HFF-Myc (cell line): ENCODE results near the gene ZC3H12A.

Experiments
- DNase-seq: peaks from one replicate; pipeline ENCODE4 v3.0.0-alpha.2; 2011; ENCODE audit warnings: low read depth; ENCODE audit errors: extremely low read depth
- H3K4me3 ChIP-seq: replicated peaks from 2 replicates; pipeline ENCODE4 v1.5.1; 2011; ENCODE audit warnings: low read depth, mild to moderate bottlenecking, control low read depth, low read length
- CTCF ChIP-seq: IDR thresholded peaks from 2 replicates; pipeline ENCODE4 v1.5.1; 2012; ENCODE audit warnings: mild to moderate bottlenecking, low read depth, low read length, control low read depth; ENCODE audit errors: missing control alignments

ZC3H12A gene

GRCh38 chr1:37485902-37486679 lies 11.7 kb downstream of the ZC3H12A start:
- TF ChIP-seq CTCF, result no peak
- H3K4me3 ChIP-seq, result no peak overlapping the region
- no peak for DNase-seq

GRCh38 chr1:37486680-37487618 lies 12.6 kb downstream of the ZC3H12A start:
- peak; percentile 99 for TF ChIP-seq CTCF
- no peak overlapping the region for H3K4me3 ChIP-seq
- no peak for DNase-seq

GRCh38 chr1:37487619-37487984 lies 13.2 kb downstream of the ZC3H12A start:
- H3K4me3 ChIP-seq, result no peak overlapping the region
- TF ChIP-seq CTCF, result no peak
- no peak for DNase-seq

GRCh38 chr1:37493336-37494098 lies 19.1 kb downstream of the ZC3H12A start:
- TF ChIP-seq CTCF, result no peak
- no peak overlapping the region for H3K4me3 ChIP-seq
- DNase-seq, result no peak

- H3K4me3 ChIP-seq, result no peak overlapping the region
- no peak for TF ChIP-seq CTCF
- no peak for DNase-seq
Observed at GRCh38 chr1:37495875-37496274, 21.5 kb downstream of the ZC3H12A start.

- no peak for DNase-seq
- no peak overlapping the region for H3K4me3 ChIP-seq
- TF ChIP-seq CTCF, result no peak
Observed at GRCh38 chr1:37497832-37498231, 23.5 kb downstream of the ZC3H12A start.
